Omental fat pad (tissue), 4 donors: ENCODE results near the gene KASH5. TPM values are rescaled to one million over a fixed set of nuclear protein-coding genes. Genes with fewer than 3 reads are reported as not detected.
"Not testable (repeated sequence)": the region's sequence is repeated elsewhere in the genome, so short reads cannot be mapped to it uniquely, and the experiment has no call there.

ENCODE experiments used
- ATAC-seq: fragments of 150-250 bp; one replicate; pipeline ENCODE4 v1.9.1; 2016; ENCODE audit warnings: mild to moderate bottlenecking, moderate library complexity; ENCODE audit not compliant: low FRiP score
- DNase-seq: peaks from one replicate; pipeline ENCODE4 v3.0.0-alpha.2; 2019; ENCODE audit warnings: low spot score
- CTCF ChIP-seq, 3 donors: fragments of 450-650 bp; IDR thresholded peaks; one replicate each; pipeline ENCODE4 v1.5.1; 2016 to 2017; ENCODE audit warnings: antibody characterized with exemption in 3 of 3, mild to moderate bottlenecking in 3 of 3, moderate library complexity in 2 of 3
- total RNA-seq, 4 donors: library from RNA; depleted of rRNA; stranded (reverse); fragments of >200 nt; gene quantifications; one replicate each; pipeline ENCODE4 v1.1.0, GENCODE V29; 2016

Gene KASH5
- total RNA-seq, 4 donors from 2014 or later, result 0.56 TPM; not detected in 3

- DNase-seq (no peak), ATAC-seq (peak; percentile 24)
- no peak for TF ChIP-seq CTCF (IDR thresholded peaks at IDR 0.05)
Measured at GRCh38 chr19:49442354-49442753, 54.3 kb downstream of the KASH5 start.

DNA sequence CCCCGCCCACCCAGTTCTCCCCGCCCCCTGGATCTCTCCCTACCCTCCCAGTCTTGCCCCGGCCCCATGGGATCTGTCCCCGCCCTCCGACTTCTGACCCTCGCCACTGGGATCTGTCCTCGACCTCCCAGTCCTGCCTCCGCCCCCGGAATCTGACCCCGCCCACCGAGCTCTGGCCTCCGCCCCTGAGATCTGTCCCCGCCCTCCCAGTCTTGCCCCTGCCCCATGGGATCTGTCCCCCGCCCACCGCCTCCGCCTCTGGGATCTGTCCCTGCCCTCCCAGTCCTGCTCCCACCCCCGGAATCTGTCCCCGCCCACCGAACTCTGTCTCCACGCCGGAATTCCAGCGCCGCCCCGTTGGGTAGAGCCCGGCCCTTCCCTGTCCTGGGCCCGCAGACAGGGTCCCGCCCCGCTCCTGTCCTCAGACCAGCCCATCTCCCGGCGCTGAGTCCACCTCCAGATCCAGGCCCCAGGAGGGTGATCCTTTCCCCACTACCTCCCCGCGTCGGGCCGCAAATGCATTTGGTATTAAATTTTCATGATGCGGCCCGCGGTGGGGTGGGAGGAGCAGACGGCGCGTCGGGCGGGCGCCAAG lies 54.8 kb downstream of the KASH5 start:
- DNase-seq (peak; percentile 87), ATAC-seq (peak; percentile 86)
- TF ChIP-seq CTCF (IDR thresholded peaks at IDR 0.05), result no peak

DNA sequence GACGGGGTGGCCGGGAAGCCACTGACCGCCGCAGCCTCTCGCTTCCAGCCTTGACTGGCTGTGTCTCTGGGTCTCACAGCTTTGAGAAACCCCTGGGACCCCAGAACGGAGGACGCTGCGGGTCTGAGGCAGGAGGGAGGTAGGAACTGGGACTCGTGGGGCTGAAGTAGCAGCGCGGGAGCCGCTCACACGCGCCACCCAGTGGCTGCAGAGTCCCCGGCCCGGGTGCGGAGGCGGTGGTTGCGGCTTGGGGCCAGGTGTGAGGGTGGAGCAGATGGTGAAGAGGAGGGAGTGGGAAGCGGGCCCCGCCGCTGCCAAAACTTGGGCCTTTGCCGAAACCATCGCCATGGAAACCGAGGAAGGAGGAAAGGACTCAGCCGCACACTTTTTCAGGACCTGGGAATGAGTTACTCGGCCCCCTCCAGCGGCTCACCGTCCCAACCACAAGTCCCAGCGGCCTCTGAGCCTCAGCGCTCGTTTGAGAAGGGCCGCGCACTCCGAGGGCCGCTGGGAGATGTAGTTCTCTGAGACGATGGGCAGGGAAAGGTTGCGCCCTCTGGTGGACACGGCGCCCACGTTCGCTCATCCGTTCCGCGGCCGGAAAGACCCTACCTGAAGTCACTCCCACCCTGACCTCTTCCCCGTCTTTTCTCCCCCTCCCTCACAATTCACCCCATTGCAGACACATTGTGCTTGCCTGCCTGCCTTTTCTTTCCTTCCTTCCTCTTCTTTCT lies 55.5 kb downstream of the KASH5 start:
- peak; percentile 90 for ATAC-seq
- peak; percentile 84 for DNase-seq

GRCh38 chr19:49444100-49444700 lies 56.2 kb downstream of the KASH5 start:
- not testable (repeated sequence) for ATAC-seq, DNase-seq

More for the DNA sequence above, 55.5 kb downstream of the KASH5 start:
- peak in 2 of 3 donors; percentile 8 to 47 for TF ChIP-seq CTCF (IDR thresholded peaks at IDR 0.05)

DNA sequence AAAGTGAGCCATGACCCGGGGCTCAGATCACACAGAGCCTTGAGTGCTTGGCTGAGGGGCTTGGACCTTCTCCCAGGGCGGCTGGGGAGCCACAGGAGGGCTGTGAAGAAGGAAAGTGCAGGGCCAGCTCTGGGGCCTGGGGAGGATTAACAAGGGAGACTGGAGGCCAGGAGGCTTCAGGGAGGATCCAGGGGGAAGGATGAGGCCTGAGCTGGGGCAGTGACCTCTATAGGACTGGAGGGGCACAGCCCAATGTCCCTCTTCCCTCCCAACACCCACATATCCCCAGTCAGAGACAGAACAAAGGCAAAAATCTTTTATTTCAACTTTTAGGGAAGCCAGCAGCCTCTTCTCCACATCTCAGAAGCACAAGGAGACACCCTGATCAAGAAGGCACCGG lies 57.9 kb downstream of the KASH5 start:
- no peak for ATAC-seq
- TF ChIP-seq CTCF (IDR thresholded peaks at IDR 0.05), result no peak
- DNase-seq, result no peak

DNA sequence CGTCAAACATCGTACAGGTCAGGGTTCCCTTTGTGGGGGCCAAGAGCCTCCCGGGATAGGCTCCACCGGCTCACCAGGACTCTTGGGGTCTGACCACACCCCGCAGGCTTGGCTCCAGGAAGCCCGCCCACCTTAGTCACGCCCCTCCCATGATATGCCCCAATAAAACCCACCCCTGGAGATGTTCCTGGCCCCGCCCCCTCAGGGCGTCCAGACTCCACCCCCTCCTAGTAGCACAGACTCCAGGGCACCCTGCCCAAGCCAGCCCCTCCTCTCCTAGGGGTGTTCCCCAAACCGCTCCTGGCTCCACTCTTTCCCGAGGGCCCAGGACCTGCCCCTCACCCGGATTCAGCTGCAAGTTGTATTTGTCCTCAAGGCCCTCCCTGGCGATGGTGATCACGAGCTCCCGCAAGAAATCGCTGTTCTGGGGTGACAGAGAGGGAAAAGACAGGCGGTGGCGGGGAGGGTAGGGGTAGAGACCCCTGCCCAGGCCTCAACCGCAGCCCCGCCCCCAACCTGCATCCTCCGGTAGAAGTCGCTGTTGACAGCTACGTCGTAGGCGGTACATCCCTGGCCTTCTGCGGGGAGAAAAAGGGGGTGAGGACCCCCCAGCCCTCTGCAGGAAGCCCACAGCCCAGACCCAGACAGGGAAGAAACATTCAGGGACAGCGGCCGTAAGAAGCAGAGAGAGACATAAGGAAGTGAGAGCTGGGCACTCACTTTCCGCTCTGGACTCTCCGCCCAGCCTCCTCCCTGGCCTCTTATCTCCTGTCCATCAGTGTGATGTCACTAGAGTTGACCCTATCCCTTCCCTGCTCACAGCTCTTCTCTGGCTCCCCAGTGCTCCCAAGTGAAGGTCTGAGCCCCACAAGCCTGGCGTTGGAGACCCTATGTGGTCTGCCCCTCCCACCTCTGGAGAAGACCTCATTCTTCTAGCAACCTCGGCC lies 59.7 kb downstream of the KASH5 start:
- ATAC-seq, result no peak
- no peak for TF ChIP-seq CTCF (IDR thresholded peaks at IDR 0.05)

DNA sequence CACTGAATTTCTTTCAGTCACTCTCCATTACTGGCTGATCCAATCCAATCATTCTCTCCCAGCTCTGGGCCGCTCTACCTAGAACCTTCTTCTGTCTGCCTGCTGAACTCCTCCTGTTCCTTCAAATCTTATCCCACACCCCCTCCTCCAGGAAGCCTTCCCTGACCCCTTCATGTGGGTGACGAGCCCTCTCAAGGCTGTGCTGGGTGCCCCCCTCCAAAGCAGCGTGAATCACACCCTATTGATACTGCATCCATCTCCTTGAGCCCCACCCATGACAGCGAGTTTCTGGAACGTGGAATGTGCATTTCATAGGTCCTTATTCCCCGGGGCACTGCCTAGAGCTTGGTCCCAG lies 60.4 kb downstream of the KASH5 start:
- ATAC-seq, result no peak
- no peak for TF ChIP-seq CTCF (IDR thresholded peaks at IDR 0.05)
- DNase-seq, result no peak

More for the DNA sequence above, 59.7 kb downstream of the KASH5 start:
- no peak for DNase-seq
